AG04450 (cell line): ENCODE measurements around the gene EXOC6. TPM values are rescaled to one million over a fixed set of nuclear protein-coding genes. Genes with fewer than 3 reads are reported as not detected.

Source experiments
- CTCF ChIA-PET: fragments of 300-600, 350-600 bp; formaldehyde crosslinking; extraction: SDS; loops from one replicate; lab custom pipeline; 2022; ENCODE audit warnings: antibody characterized with exemption, inconsistent platforms; lab: Charles Lee
- POLR2A ChIA-PET: fragments of 350-600 bp; formaldehyde crosslinking; extraction: SDS; loops from one replicate; lab custom pipeline; 2021; ENCODE audit warnings: antibody characterized with exemption, inconsistent platforms; lab: Yijun Ruan, JAX
- DNase-seq: peaks from one replicate; pipeline ENCODE4 v3.0.0-alpha.2; 2011; ENCODE audit warnings: low read depth, low spot score
- H3K27ac ChIP-seq: one replicate; pipeline ENCODE4 v1.5.1; 2012; ENCODE audit warnings: low read depth, low read length, control low read depth
- H3K27me3 ChIP-seq: one replicate; pipeline ENCODE4 v1.6.0; 2012; ENCODE audit warnings: low read length; ENCODE audit not compliant: control insufficient read depth, insufficient read depth
- H3K4me3 ChIP-seq: 2 replicates; pipeline ENCODE4 v1.5.1; 2011; ENCODE audit warnings: mild to moderate bottlenecking, low read depth, low read length, control low read depth
- H3K9me3 ChIP-seq: 2 replicates; pipeline ENCODE4 v1.5.1; 2012; ENCODE audit warnings: low read length; ENCODE audit not compliant: control insufficient read depth, insufficient read depth
- polyA plus RNA-seq: library from polyadenylated mRNA; depleted of rRNA; stranded (reverse); fragments of >200 nt; gene quantifications from 2 replicates; pipeline ENCODE4 v1.2.3, GENCODE V29; 2011
- TF ChIP-seq, protein P1 (sequence below): IDR thresholded peaks from 2 replicates; pipeline ENCODE4 v1.5.1; 2011; ENCODE audit warnings: low read depth, low read length, control low read depth, inconsistent platforms

Gene EXOC6
- polyA plus RNA-seq, 1 experiment, result 21.8 TPM

GRCh38 chr10:93075369-93076221 lies 227.3 kb downstream of the EXOC6 start:
- CTCF ChIA-PET, result interaction anchor here (0.6 to 2.4 kb wide), 5 partner anchors 10 to 436 kb away, joined by 3 to 13 read pairs (median 6); no protein-coding TSS in a partner anchor
- TF ChIP-seq, protein P1, sequence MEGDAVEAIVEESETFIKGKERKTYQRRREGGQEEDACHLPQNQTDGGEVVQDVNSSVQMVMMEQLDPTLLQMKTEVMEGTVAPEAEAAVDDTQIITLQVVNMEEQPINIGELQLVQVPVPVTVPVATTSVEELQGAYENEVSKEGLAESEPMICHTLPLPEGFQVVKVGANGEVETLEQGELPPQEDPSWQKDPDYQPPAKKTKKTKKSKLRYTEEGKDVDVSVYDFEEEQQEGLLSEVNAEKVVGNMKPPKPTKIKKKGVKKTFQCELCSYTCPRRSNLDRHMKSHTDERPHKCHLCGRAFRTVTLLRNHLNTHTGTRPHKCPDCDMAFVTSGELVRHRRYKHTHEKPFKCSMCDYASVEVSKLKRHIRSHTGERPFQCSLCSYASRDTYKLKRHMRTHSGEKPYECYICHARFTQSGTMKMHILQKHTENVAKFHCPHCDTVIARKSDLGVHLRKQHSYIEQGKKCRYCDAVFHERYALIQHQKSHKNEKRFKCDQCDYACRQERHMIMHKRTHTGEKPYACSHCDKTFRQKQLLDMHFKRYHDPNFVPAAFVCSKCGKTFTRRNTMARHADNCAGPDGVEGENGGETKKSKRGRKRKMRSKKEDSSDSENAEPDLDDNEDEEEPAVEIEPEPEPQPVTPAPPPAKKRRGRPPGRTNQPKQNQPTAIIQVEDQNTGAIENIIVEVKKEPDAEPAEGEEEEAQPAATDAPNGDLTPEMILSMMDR, result no peak

GRCh38 chr10:93076871-93077270 lies 228.6 kb downstream of the EXOC6 start:
- Histone ChIP-seq H3K4me3 (no peak overlapping the region), H3K27me3 (peaks cover 65% of the 10 kb centered on the region), H3K9me3 (peaks cover 3% of the 10 kb centered on the region; the same call in 1 of the 2 replicates), H3K27ac (no peak overlapping the region)
- ChIA-PET POLR2A (no interaction called here), CTCF (interaction anchor here (0.6 to 2.3 kb wide), 11 partner anchors 11 to 435 kb away, joined by 3 to 13 read pairs (median 3); no protein-coding TSS in a partner anchor)
- TF ChIP-seq, protein P1, result no peak
- DNase-seq, result no peak

More at GRCh38 chr10:93075369-93076221, 227.3 kb downstream of the EXOC6 start:
- no peak for DNase-seq
- Histone ChIP-seq H3K27ac (no peak overlapping the region), H3K27me3 (peaks cover 67% of the 10 kb centered on the region), H3K9me3 (peaks cover 3% of the 10 kb centered on the region; the same call in 1 of the 2 replicates), H3K4me3 (no peak overlapping the region)
- POLR2A ChIA-PET, result interaction anchor here (0.5 kb wide), 1 partner anchor 206 kb away, joined by 4 read pairs; no protein-coding TSS in a partner anchor

DNA sequence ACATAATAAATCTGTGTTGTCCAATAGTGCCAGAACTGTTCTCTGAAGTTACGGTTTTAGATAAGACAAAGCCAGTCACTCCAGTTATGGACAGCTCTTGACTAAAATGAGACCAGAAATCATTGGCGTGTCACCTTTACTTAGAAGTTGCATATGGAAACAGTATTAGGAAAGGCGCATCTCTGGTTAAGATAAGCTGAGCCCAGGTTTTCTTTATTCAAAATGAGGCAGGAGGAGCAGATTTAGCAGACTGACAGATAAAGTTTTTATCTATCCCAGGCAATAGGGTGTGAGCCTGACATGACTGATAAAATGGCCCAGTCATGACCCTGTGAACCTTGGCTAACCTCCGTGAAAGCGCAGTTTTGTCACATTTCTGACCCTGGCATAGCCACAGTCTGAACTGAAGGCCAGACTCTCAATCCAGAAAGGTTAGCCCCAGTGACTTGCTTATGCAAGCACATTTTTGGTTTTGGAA lies 229.6 kb downstream of the EXOC6 start:
- peaks cover 55% of the 10 kb centered on the region for H3K27me3 ChIP-seq
- DNase-seq, result no peak

DNA sequence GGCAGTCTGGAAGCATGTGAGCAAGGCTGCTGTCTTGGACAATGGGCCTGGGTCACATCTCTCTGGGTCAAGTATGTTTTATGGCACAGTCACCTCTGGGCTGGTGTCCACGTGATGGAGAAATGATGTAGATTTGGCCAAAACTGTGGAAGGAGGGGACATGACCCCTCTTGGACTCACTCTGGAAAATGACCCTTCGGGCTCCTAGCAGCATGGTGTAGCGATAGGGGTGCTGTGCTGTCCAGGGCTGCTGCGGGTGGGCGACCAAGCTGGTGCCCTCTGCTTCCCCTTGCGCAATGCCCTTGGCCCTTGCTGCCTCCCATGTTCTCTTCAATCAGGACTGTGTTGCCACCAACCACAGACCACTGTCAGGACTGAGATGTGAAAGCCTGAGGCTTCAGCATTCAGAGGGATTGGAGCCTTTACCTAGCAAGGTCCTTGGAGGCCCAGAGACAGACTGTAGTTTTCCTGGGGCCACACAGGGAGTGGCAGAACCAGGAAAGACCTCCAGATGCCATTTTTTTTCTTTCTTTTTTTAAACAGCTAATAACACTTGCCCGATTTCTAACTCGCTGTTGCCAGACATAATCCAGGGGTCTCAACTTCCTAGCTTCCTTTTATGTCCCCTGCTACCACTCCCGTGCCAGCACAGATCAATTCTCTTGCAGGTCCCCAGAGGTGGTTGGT lies 231.5 kb downstream of the EXOC6 start:
- DNase-seq, result no peak
- ChIA-PET POLR2A (no interaction called here), CTCF (interaction anchor here (0.5 to 3.9 kb wide), 75 partner anchors 8 to 627 kb away, joined by 3 to 39 read pairs (median 4); no protein-coding TSS in a partner anchor)
- TF ChIP-seq, protein P1, result no peak
- H3K9me3 ChIP-seq, result peaks cover 3% of the 10 kb centered on the region; the same call in 1 of the 2 replicates
- peak overlapping the region; percentile 29; the same call in 1 of the 2 replicates for H3K4me3 ChIP-seq
- peaks cover 37% of the 10 kb centered on the region for H3K27me3 ChIP-seq
- H3K27ac ChIP-seq, result no peak overlapping the region

More for the DNA sequence above, 229.6 kb downstream of the EXOC6 start:
- POLR2A ChIA-PET, result no interaction called here
- CTCF ChIA-PET, result interaction anchor here (1.2 to 1.4 kb wide), 4 partner anchors 72 to 275 kb away, joined by 3 to 7 read pairs (median 4); no protein-coding TSS in a partner anchor
- H3K9me3 ChIP-seq, result peaks cover 3% of the 10 kb centered on the region; the same call in 1 of the 2 replicates
- no peak overlapping the region for H3K27ac ChIP-seq
- TF ChIP-seq, protein P1, result no peak
- H3K4me3 ChIP-seq, result no peak overlapping the region
